Stimulated activated CD8-positive, alpha-beta memory T cell treated with anti-CD3 and anti-CD28 coated beads, Interleukin-4, amount 100 ng/mL, for 24 hours (primary cell): ENCODE results near the gene SPPL3.
"Not testable (repeated sequence)": the region's sequence is repeated elsewhere in the genome, so short reads cannot be mapped to it uniquely, and the experiment has no call there.

Source experiments
- DNase-seq: peaks from one replicate; pipeline ENCODE4 v3.0.0-alpha.2; 2020; ENCODE audit warnings: low read depth

Gene SPPL3

GRCh38 chr12:120904197-120904773 lies at the start of gene SPPL3:
TSS of gene SPPL3 (minus strand) at chr12:120904358. CDS start at chr12:120903867, 491 bp downstream.
- DNase-seq, result peak; percentile 94

- DNase-seq, result no peak
These were observed 46.6 kb upstream of the SPPL3 start for GRCh38 chr12:120950807-120951206.

- DNase-seq, result not testable (repeated sequence)
These were observed 46.2 kb upstream of the SPPL3 start for GRCh38 chr12:120950260-120950799.

GRCh38 chr12:120945516-120945915 lies 41.4 kb upstream of the SPPL3 start:
- DNase-seq, result not testable (repeated sequence)

GRCh38 chr12:120944645-120945217 lies 40.6 kb upstream of the SPPL3 start:
- peak; percentile 54 for DNase-seq

GRCh38 chr12:120943482-120943881 lies 39.3 kb upstream of the SPPL3 start:
- DNase-seq, result no peak

GRCh38 chr12:120941846-120942405 lies 37.8 kb upstream of the SPPL3 start:
- no peak for DNase-seq

GRCh38 chr12:120941412-120941811 lies 37.3 kb upstream of the SPPL3 start:
- DNase-seq, result no peak

- DNase-seq, result no peak
These were observed 36.6 kb upstream of the SPPL3 start for GRCh38 chr12:120940799-120941198.

- no peak for DNase-seq
These were observed 35.8 kb upstream of the SPPL3 start for GRCh38 chr12:120940006-120940405.

GRCh38 chr12:120939523-120939922 lies 35.4 kb upstream of the SPPL3 start:
- DNase-seq, result no peak

- no peak for DNase-seq
These were observed 34.3 kb upstream of the SPPL3 start for GRCh38 chr12:120938496-120938895.

- no peak for DNase-seq
These were observed 32.0 kb upstream of the SPPL3 start for GRCh38 chr12:120936197-120936596.

GRCh38 chr12:120933786-120934185 lies 29.6 kb upstream of the SPPL3 start:
- no peak for DNase-seq

- no peak for DNase-seq
These were observed 28.9 kb upstream of the SPPL3 start for GRCh38 chr12:120932956-120933526.

GRCh38 chr12:120932058-120932457 lies 27.9 kb upstream of the SPPL3 start:
- no peak for DNase-seq

GRCh38 chr12:120930032-120930431 lies 25.9 kb upstream of the SPPL3 start:
- DNase-seq, result no peak

GRCh38 chr12:120928864-120929652 lies 24.9 kb upstream of the SPPL3 start:
- no peak for DNase-seq

- no peak for DNase-seq
These were observed 21.8 kb upstream of the SPPL3 start for GRCh38 chr12:120925740-120926563.

- DNase-seq, result no peak
These were observed 18.1 kb upstream of the SPPL3 start for GRCh38 chr12:120922279-120922678.

GRCh38 chr12:120921637-120922036 lies 17.5 kb upstream of the SPPL3 start:
- DNase-seq, result no peak
